Mucosa of rectum (tissue), 2 donors: Measurements from ENCODE around the gene ATXN1.
A peak's percentile ranks its signal among the peaks of the same experiment; 100 is the strongest.
"Not testable (repeated sequence)": the region's sequence is repeated elsewhere in the genome, so short reads cannot be mapped to it uniquely, and the experiment has no call there.

Experiments
- H3K27ac ChIP-seq, 2 donors: one replicate each; pipeline ENCODE4 v1.7.0; 2013; ENCODE audit warnings: inconsistent platforms in 2 of 2, low read depth in 2 of 2, low read length in 2 of 2
- H3K27me3 ChIP-seq, 2 donors: one replicate each; pipeline ENCODE4 v1.7.0; 2013; ENCODE audit warnings: low read length in 2 of 2; ENCODE audit not compliant: control insufficient read depth in 2 of 2, insufficient read depth in 2 of 2
- H3K36me3 ChIP-seq, 2 donors: one replicate each; pipeline ENCODE4 v1.7.0; 2013; ENCODE audit warnings: low read length in 2 of 2; ENCODE audit not compliant: control insufficient read depth in 2 of 2, insufficient read depth in 2 of 2
- H3K4me1 ChIP-seq, 2 donors: one replicate each; pipeline ENCODE4 v1.7.0; 2013; ENCODE audit warnings: low read length in 2 of 2, mild to moderate bottlenecking in 1 of 2; ENCODE audit not compliant: control insufficient read depth in 2 of 2, insufficient read depth in 2 of 2
- H3K4me3 ChIP-seq, 2 donors: one replicate each; pipeline ENCODE4 v1.7.0; 2013; ENCODE audit warnings: low read length in 2 of 2
- H3K9ac ChIP-seq, 2 donors: one replicate each; pipeline ENCODE4 v1.7.0; 2013; ENCODE audit warnings: low read length in 2 of 2, low read depth in 1 of 2, mild to moderate bottlenecking in 1 of 2
- H3K9me3 ChIP-seq, 2 donors: one replicate each; pipeline ENCODE4 v1.7.0; 2013; ENCODE audit warnings: low read length in 2 of 2; ENCODE audit not compliant: control insufficient read depth in 2 of 2
- donor health status: healthy.
- donor health status: Normal muscosa, but diverticular disease.

Gene ATXN1

DNA sequence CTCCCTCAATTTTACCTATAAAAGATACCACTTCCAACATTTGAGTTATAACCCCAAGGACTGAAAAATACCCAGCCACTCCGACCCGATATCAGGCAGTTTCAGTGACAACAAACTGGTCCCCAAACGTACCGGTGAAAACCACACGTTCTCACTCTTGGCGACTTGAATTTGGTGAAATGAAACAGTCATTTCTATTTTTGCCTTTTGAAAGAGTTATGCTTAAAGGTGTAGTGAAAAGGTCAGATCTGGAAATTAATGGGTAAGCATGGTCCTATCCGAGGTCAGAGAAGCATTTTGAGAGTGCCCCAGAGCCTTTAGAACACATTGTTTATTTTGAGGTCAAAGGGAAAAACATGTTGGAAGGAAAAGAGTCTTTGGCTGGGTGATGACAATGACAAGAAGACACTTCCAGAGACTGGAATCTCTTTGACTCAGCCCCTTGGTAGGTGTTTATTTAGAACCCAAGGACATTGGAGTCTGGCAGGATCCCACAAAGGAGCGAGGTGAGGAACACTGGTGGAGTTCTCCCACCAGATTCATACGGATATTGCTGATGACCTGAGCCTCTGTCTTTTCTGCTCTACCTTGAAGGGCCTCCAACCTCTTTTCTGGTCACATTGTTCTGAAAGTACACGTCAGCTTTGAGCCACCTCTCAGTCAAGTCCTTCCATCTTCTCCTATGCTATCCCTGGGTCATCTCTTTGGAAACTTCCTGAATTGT is 287.9 kb downstream of the ATXN1 start:
- H3K9me3 ChIP-seq, result no peaks in the 10 kb centered on the region

GRCh38 chr6:16472349-16473069 is 288.8 kb downstream of the ATXN1 start:
- Histone ChIP-seq H3K9me3 (no peaks in the 10 kb centered on the region), H3K27me3 (no peaks in the 10 kb centered on the region), H3K36me3 (no peaks in the 10 kb centered on the region), H3K9ac (no peak overlapping the region), H3K27ac (peak overlapping the region in 1 of 2 donors; percentile 54), H3K4me1 (no peaks in the 10 kb centered on the region), H3K4me3 (no peak overlapping the region)

More for the DNA sequence above, 287.9 kb downstream of the ATXN1 start:
- no peaks in the 10 kb centered on the region for H3K36me3 ChIP-seq
- no peak overlapping the region for H3K9ac ChIP-seq
- no peaks in the 10 kb centered on the region for H3K27me3 ChIP-seq
- peak overlapping the region in 1 of 2 donors; percentile 54 for H3K27ac ChIP-seq
- H3K4me3 ChIP-seq, result no peak overlapping the region
- H3K4me1 ChIP-seq, result no peaks in the 10 kb centered on the region

DNA sequence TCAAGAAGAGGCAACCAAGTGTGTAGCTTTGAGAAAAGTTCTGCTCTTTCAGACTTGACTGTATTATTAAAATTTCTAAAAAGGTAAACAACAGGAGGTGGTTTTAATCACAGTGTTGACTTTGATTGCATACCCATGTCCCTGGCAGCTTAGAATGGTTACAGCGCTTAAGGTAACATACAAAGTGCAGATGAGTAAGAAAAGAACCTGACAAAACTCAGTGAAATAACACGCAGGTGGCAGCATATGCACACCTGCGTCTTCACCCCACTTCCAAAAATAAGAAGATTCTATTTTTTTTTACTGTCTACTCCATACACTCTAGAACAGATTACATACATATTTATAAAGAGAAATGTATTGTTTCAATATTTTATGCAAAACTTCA is 289.4 kb downstream of the ATXN1 start:
- no peaks in the 10 kb centered on the region for H3K27me3 ChIP-seq
- no peaks in the 10 kb centered on the region for H3K4me1 ChIP-seq
- H3K9ac ChIP-seq, result no peak overlapping the region
- no peak overlapping the region for H3K4me3 ChIP-seq
- no peaks in the 10 kb centered on the region for H3K36me3 ChIP-seq
- H3K27ac ChIP-seq, result peak overlapping the region in 1 of 2 donors; percentile 27
- no peaks in the 10 kb centered on the region for H3K9me3 ChIP-seq

DNA sequence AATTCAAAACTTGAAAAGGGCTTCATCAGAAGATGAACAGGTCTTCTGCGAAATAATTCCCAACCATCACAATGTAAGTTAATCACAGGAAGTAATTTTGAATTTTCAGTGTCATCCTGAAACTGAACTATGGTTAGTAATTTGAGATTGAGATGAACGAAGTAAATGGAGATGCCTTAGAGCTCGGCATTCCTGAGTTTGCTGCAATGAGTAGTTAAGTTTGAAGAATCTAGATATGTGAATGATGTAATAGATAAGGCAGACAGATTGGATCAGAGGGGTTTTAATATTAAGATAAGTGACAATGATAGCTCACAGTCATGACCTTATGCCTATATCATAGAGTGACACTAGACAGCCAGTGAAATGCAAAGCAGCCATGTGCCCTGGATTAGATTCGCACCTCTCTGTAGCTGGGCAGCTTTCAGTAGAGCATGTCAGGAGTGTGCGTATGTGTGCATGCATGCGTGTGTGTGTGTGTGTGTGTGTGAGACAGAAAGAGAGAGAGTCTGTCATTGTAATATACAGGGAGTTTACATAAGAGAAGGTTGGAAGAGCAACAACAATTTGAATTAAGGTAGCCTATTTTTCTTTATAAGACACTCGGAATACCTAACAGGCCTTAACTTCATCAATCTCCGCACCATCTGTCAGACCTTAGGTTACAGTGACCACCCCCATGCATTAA is 289.9 kb downstream of the ATXN1 start:
- no peak overlapping the region for H3K9ac ChIP-seq
- no peaks in the 10 kb centered on the region for H3K4me1 ChIP-seq
- no peaks in the 10 kb centered on the region for H3K27me3 ChIP-seq
- peak overlapping the region in 1 of 2 donors; percentile 27 for H3K27ac ChIP-seq
- no peaks in the 10 kb centered on the region for H3K9me3 ChIP-seq
- H3K36me3 ChIP-seq, result no peaks in the 10 kb centered on the region
- no peak overlapping the region for H3K4me3 ChIP-seq

GRCh38 chr6:16470502-16471221 is 290.6 kb downstream of the ATXN1 start:
- Histone ChIP-seq H3K9me3 (no peaks in the 10 kb centered on the region), H3K36me3 (no peaks in the 10 kb centered on the region), H3K9ac (no peak overlapping the region), H3K27me3 (no peaks in the 10 kb centered on the region), H3K4me1 (no peaks in the 10 kb centered on the region), H3K4me3 (no peak overlapping the region), H3K27ac (no peak overlapping the region)

GRCh38 chr6:16468991-16469615 is 292.2 kb downstream of the ATXN1 start:
- Histone ChIP-seq H3K27ac (no peak overlapping the region), H3K4me1 (no peaks in the 10 kb centered on the region), H3K9ac (no peak overlapping the region), H3K4me3 (no peak overlapping the region), H3K36me3 (no peaks in the 10 kb centered on the region), H3K9me3 (no peaks in the 10 kb centered on the region), H3K27me3 (no peaks in the 10 kb centered on the region)

- H3K27ac ChIP-seq, result no peak overlapping the region
- H3K9me3 ChIP-seq, result no peaks in the 10 kb centered on the region
- H3K4me1 ChIP-seq, result no peaks in the 10 kb centered on the region
- H3K9ac ChIP-seq, result no peak overlapping the region
- no peak overlapping the region for H3K4me3 ChIP-seq
- H3K27me3 ChIP-seq, result no peaks in the 10 kb centered on the region
- no peaks in the 10 kb centered on the region for H3K36me3 ChIP-seq
Observed at GRCh38 chr6:16466800-16467553, 294.3 kb downstream of the ATXN1 start.

DNA sequence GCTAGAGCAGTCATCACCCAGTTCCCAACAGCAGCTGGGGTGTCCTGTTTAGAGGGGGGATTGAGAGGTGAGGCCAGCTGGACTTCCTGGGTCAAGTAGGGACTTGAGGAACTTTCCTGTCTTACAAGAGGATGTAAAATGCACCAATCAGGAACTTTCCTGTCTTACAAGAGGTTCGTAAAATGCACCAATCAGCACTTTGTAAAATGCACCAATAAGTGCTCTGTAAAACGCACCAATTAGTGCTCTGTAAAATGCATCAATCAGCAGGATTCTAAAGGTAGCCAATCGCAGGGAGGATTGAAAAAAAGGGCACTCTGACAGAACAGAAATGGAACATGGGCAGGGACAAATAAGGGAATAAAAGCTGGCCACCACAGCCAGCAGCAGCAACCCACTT is 297.2 kb downstream of the ATXN1 start:
- Histone ChIP-seq H3K27me3 (no peaks in the 10 kb centered on the region), H3K4me1 (no peaks in the 10 kb centered on the region), H3K9ac (no peak overlapping the region), H3K4me3 (no peak overlapping the region), H3K36me3 (no peaks in the 10 kb centered on the region), H3K9me3 (no peaks in the 10 kb centered on the region), H3K27ac (no peak overlapping the region)

- not testable (repeated sequence) for H3K27me3 ChIP-seq, H3K4me3 ChIP-seq, H3K27ac ChIP-seq, H3K9me3 ChIP-seq, H3K4me1 ChIP-seq, H3K36me3 ChIP-seq, H3K9ac ChIP-seq
Observed at GRCh38 chr6:16463246-16463645, 298.0 kb downstream of the ATXN1 start.
